OCI-LY7 (cell line): ENCODE results near the gene MED27. TPM values are rescaled to one million over a fixed set of nuclear protein-coding genes. Genes with fewer than 3 reads are reported as not detected.

ENCODE experiments used
- BruUV-seq: library from RNA; stranded (reverse); fragments of 400-500 nt; replicated peaks from 2 replicates; lab custom pipeline; 2021; lab: Mats Ljungman, UMichigan
- CTCF ChIA-PET: fragments of 300-600 bp; sonication (Branson Sonifier 250); formaldehyde crosslinking; loops from one replicate; lab custom pipeline; 2022; ENCODE audit warnings: antibody characterized with exemption; ENCODE audit not compliant: unreplicated experiment; lab: Charles Lee
- POLR2A ChIA-PET: fragments of 300-600 bp; sonication (Branson Sonifier 250); formaldehyde crosslinking; loops from one replicate; lab custom pipeline; 2022; ENCODE audit warnings: antibody characterized with exemption; lab: Charles Lee
- DNase-seq: peaks from one replicate; pipeline ENCODE4 v3.0.0-alpha.2; 2015; ENCODE audit warnings: low spot score
- H2AFZ ChIP-seq: fragments of 200-600 bp; sonication (generic), shearing (Covaris generic); 2 replicates; pipeline ENCODE4 v1.6.1; 2014; ENCODE audit warnings: mild to moderate bottlenecking, antibody characterized with exemption, low read length, moderate library complexity
- H3K27ac ChIP-seq: fragments of 200-600 bp; sonication (generic); 2 replicates; pipeline ENCODE4 v1.5.1; 2014; ENCODE audit warnings: mixed run types, low read depth, mild to moderate bottlenecking, moderate library complexity, low read length, inconsistent platforms; ENCODE audit not compliant: poor library complexity, severe bottlenecking
- H3K36me3 ChIP-seq: fragments of 200-600 bp; sonication (generic); 2 replicates; pipeline ENCODE4 v1.6.1; 2014; ENCODE audit warnings: mild to moderate bottlenecking, antibody characterized with exemption, low read length, moderate library complexity, mixed read lengths; ENCODE audit not compliant: insufficient read depth
- H3K4me1 ChIP-seq: fragments of 200-600 bp; sonication (generic); 2 replicates; pipeline ENCODE4 v1.5.1; 2014; ENCODE audit warnings: mild to moderate bottlenecking, low read length; ENCODE audit not compliant: insufficient read depth, poor library complexity, severe bottlenecking
- H3K4me2 ChIP-seq: fragments of 200-600 bp; sonication (generic); 2 replicates; pipeline ENCODE4 v1.6.1; 2014; ENCODE audit warnings: mild to moderate bottlenecking, low read length
- H3K4me3 ChIP-seq: fragments of 200-600 bp; sonication (generic); 2 replicates; pipeline ENCODE4 v1.5.1; 2014; ENCODE audit warnings: mild to moderate bottlenecking, low read depth, low read length; ENCODE audit not compliant: poor library complexity, severe bottlenecking
- H3K79me2 ChIP-seq: fragments of 200-600 bp; sonication (generic); 2 replicates; pipeline ENCODE4 v1.6.1; 2016; ENCODE audit warnings: low read depth, mild to moderate bottlenecking, low read length, moderate library complexity, mixed read lengths; ENCODE audit not compliant: insufficient read depth
- H3K9me2 ChIP-seq: fragments of 200-600 bp; sonication (generic); 2 replicates; pipeline ENCODE4 v1.6.1; 2016; ENCODE audit warnings: mild to moderate bottlenecking, low read length, mixed read lengths; ENCODE audit not compliant: insufficient read depth
- H3K9me3 ChIP-seq: fragments of 200-600 bp; sonication (generic); 2 replicates; pipeline ENCODE4 v1.6.1; 2014; ENCODE audit warnings: mild to moderate bottlenecking, mixed run types, low read length, mixed read lengths
- H4K20me1 ChIP-seq: fragments of 200-600 bp; sonication (generic); 2 replicates; pipeline ENCODE4 v1.6.1; 2014; ENCODE audit warnings: mild to moderate bottlenecking, antibody characterized with exemption, low read length, moderate library complexity, mixed read lengths; ENCODE audit not compliant: insufficient read depth
- EZH2phosphoT487 ChIP-seq: fragments of 200-600 bp; sonication (generic); IDR thresholded peaks from 2 replicates; pipeline ENCODE4 v1.6.1; 2018; ENCODE audit warnings: low read depth, borderline replicate concordance, mild to moderate bottlenecking, mixed run types, antibody characterized with exemption, low read length, moderate library complexity, mixed read lengths
- intact Hi-C: fragments of 100-400 bp; cut with micrococcal nuclease; formaldehyde crosslinking; loops from one replicate; pipeline ENCODE4 v1.10.0; 2022; ENCODE audit not compliant: unreplicated experiment
- total RNA-seq, 2 experiments: library from RNA; depleted of rRNA in 1 of 2; stranded (reverse); fragments of >200 nt in 1 of 2; shearing (Covaris generic) in 1 of 2; gene quantifications; 2 replicates each; pipeline ENCODE4 v1.2.3, GENCODE V29; 2014 to 2022
- TF ChIP-seq, protein P1 (sequence below): fragments of 200-600 bp; sonication (generic); conservative IDR thresholded peaks from 2 replicates; pipeline ENCODE4 v1.5.1; 2014; ENCODE audit warnings: mild to moderate bottlenecking, antibody characterized with exemption, low read length, moderate library complexity, mixed read lengths

Gene MED27
- total RNA-seq, 2 experiments from 2014 or later = 23.1 to 32.6 TPM

- Histone ChIP-seq H3K4me3 (no peak overlapping the region), H3K36me3 (no peaks in the 10 kb centered on the region), H3K27ac (no peak overlapping the region), H3K4me1 (no peaks in the 10 kb centered on the region), H4K20me1 (no peaks in the 10 kb centered on the region), H3K4me2 (no peak overlapping the region), H2AFZ (no peak overlapping the region), H3K9me3 (no peaks in the 10 kb centered on the region), H3K79me2 (no peaks in the 10 kb centered on the region), H3K9me2 (no peaks in the 10 kb centered on the region)
- CTCF ChIA-PET = no interaction called here
- POLR2A ChIA-PET = no interaction called here
- TF ChIP-seq, protein P1, sequence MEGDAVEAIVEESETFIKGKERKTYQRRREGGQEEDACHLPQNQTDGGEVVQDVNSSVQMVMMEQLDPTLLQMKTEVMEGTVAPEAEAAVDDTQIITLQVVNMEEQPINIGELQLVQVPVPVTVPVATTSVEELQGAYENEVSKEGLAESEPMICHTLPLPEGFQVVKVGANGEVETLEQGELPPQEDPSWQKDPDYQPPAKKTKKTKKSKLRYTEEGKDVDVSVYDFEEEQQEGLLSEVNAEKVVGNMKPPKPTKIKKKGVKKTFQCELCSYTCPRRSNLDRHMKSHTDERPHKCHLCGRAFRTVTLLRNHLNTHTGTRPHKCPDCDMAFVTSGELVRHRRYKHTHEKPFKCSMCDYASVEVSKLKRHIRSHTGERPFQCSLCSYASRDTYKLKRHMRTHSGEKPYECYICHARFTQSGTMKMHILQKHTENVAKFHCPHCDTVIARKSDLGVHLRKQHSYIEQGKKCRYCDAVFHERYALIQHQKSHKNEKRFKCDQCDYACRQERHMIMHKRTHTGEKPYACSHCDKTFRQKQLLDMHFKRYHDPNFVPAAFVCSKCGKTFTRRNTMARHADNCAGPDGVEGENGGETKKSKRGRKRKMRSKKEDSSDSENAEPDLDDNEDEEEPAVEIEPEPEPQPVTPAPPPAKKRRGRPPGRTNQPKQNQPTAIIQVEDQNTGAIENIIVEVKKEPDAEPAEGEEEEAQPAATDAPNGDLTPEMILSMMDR = no peak
- no peak for TF ChIP-seq EZH2phosphoT487
- BruUV-seq = no TSS peak
- no peak for DNase-seq
- intact Hi-C loops = loop anchor here (10.0 kb wide), 1 partner anchor 187 kb away; no protein-coding TSS in a partner anchor
Measured at GRCh38 chr9:131951905-131952304, 127.8 kb downstream of the MED27 start.

DNA sequence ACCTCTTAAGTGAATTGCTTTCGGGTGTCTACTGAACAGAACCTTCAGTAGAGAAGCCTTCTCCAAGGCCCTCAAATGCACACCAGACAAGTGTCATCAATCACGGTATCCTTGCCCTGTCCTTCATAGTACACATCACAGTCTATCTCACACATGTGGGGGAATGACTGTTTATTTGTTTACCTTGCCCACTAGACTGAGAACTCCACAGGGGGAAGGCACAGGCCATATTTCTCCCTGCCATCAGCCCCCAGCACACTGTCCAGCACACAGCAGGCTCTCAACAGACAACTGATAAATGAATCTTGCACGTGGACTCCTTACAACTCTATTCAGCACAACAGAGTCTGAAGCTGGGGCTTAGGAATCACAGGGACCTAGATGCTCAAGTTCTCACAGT is 128.5 kb downstream of the MED27 start:
- Histone ChIP-seq H3K9me2 (no peaks in the 10 kb centered on the region), H3K36me3 (no peaks in the 10 kb centered on the region), H3K27ac (no peak overlapping the region), H3K4me3 (no peak overlapping the region), H3K79me2 (no peaks in the 10 kb centered on the region), H2AFZ (no peak overlapping the region), H3K4me1 (no peaks in the 10 kb centered on the region), H3K9me3 (no peaks in the 10 kb centered on the region), H3K4me2 (no peak overlapping the region), H4K20me1 (no peaks in the 10 kb centered on the region)
- intact Hi-C loops = loop anchor here (10.0 kb wide), 1 partner anchor 186 kb away; no protein-coding TSS in a partner anchor
- ChIA-PET POLR2A (no interaction called here), CTCF (no interaction called here)
- TF ChIP-seq EZH2phosphoT487 = no peak
- TF ChIP-seq, protein P1 = no peak
- DNase-seq = no peak
- BruUV-seq = no TSS peak

GRCh38 chr9:131950487-131950886 is 129.2 kb downstream of the MED27 start:
- H3K4me3 ChIP-seq = no peak overlapping the region
- no peaks in the 10 kb centered on the region for H3K4me1 ChIP-seq
- H3K36me3 ChIP-seq = no peaks in the 10 kb centered on the region
- no TSS peak for BruUV-seq
- ChIA-PET CTCF (no interaction called here), POLR2A (no interaction called here)
- intact Hi-C loops = loop anchor here (10.0 kb wide), 1 partner anchor 186 kb away; no protein-coding TSS in a partner anchor
- H3K4me2 ChIP-seq = no peak overlapping the region
- TF ChIP-seq, protein P1 = no peak
- TF ChIP-seq EZH2phosphoT487 = no peak
- no peaks in the 10 kb centered on the region for H3K9me3 ChIP-seq
- H3K27ac ChIP-seq = no peak overlapping the region
- H3K79me2 ChIP-seq = no peaks in the 10 kb centered on the region
- no peak overlapping the region for H2AFZ ChIP-seq
- DNase-seq = no peak
- H4K20me1 ChIP-seq = no peaks in the 10 kb centered on the region
- no peaks in the 10 kb centered on the region for H3K9me2 ChIP-seq
